ENCODE results near the gene ARHGEF11.

DNA sequence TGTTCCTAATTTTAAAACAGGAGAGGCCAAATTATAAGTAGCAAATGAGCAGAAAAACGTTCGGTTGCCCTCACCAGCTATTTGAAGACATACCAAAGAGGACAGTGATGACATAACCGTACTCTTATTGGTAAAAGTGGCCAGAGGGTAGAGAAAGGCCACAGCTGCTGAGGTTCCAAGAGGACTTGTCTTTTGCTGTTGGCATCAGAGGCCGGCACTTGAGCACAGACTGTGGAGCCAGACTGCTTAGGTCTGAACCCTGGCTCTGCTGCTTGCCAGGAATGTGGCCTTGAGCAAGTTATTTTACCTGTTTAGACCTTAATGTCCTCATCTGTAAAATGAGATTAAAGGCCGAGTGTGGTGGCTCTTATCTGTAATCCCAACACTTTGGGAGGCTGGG is 39.2 kb upstream of the ARHGEF11 start:
- TF ChIP-seq POLR2AphosphoS5 (IDR thresholded peaks at IDR 0.05; ENCODE audit: low read depth, low read length): no peak
- TF ChIP-seq, protein P1, sequence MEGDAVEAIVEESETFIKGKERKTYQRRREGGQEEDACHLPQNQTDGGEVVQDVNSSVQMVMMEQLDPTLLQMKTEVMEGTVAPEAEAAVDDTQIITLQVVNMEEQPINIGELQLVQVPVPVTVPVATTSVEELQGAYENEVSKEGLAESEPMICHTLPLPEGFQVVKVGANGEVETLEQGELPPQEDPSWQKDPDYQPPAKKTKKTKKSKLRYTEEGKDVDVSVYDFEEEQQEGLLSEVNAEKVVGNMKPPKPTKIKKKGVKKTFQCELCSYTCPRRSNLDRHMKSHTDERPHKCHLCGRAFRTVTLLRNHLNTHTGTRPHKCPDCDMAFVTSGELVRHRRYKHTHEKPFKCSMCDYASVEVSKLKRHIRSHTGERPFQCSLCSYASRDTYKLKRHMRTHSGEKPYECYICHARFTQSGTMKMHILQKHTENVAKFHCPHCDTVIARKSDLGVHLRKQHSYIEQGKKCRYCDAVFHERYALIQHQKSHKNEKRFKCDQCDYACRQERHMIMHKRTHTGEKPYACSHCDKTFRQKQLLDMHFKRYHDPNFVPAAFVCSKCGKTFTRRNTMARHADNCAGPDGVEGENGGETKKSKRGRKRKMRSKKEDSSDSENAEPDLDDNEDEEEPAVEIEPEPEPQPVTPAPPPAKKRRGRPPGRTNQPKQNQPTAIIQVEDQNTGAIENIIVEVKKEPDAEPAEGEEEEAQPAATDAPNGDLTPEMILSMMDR (IDR thresholded peaks at IDR 0.05): no peak
